A673 (cell line): Measurements from ENCODE around the gene DIDO1.

ENCODE experiments used
- EZH2 ChIP-seq: fragments of 200-600 bp; sonication (generic); IDR thresholded peaks from 2 replicates; pipeline ENCODE4 v1.6.1; 2017; ENCODE audit warnings: borderline replicate concordance, low read depth, mild to moderate bottlenecking, mixed read lengths, antibody characterized with exemption, low read length; ENCODE audit not compliant: poor library complexity, severe bottlenecking
- TF ChIP-seq, protein P1 (sequence below): fragments of 300-800, 200-600 bp; sonication (generic); conservative IDR thresholded peaks from 2 replicates; pipeline ENCODE4 v1.5.1; 2017; ENCODE audit warnings: low read depth, mild to moderate bottlenecking, antibody characterized with exemption, low read length, moderate library complexity, mixed read lengths

DNA sequence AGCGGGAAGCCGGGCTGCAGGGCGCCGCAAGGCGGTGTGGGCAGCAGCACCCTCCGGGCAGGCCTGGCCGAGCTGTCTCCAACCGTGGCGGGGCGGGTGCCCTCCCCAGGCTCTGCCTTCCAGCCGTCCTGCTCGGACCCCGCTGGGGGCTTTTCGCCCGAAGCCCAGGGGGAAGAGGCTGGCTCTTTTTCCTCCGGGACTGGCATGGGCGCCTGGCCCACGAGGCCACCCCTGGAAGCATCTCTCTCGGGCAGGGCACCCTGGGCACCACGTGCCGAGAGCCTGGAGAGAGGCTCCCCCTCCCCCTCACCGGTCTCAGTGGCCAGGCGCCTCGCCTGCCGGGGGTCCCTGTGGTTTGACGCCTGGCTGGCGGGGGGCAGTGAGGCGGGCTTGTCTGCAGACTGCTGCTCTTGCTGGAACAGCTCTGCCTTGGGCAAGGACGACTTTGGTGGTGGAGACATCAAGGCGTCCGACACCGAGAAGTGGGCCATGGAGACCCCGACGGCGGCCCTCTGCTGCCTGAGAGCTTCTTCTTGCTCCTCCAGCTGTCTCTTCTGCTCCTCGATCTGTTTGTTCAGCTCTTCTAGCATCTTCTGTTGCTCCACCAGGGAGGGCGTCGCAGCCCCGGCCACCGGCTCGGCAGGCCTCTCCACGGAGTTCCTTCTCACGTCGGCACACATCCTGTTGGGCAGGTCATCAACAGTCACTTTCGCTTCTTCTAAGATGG lies 45.2 kb downstream of the DIDO1 start:
- TF ChIP-seq, protein P1, sequence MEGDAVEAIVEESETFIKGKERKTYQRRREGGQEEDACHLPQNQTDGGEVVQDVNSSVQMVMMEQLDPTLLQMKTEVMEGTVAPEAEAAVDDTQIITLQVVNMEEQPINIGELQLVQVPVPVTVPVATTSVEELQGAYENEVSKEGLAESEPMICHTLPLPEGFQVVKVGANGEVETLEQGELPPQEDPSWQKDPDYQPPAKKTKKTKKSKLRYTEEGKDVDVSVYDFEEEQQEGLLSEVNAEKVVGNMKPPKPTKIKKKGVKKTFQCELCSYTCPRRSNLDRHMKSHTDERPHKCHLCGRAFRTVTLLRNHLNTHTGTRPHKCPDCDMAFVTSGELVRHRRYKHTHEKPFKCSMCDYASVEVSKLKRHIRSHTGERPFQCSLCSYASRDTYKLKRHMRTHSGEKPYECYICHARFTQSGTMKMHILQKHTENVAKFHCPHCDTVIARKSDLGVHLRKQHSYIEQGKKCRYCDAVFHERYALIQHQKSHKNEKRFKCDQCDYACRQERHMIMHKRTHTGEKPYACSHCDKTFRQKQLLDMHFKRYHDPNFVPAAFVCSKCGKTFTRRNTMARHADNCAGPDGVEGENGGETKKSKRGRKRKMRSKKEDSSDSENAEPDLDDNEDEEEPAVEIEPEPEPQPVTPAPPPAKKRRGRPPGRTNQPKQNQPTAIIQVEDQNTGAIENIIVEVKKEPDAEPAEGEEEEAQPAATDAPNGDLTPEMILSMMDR: no peak
- TF ChIP-seq EZH2: no peak
